CD4-positive, alpha-beta T cell (primary cell): ENCODE measurements around the gene IFT57. TPM values are rescaled to one million over a fixed set of nuclear protein-coding genes. Genes with fewer than 3 reads are reported as not detected.

Experiments used
- ATAC-seq: fragments of 200-7000 bp; cut with Tn5 transposase; one replicate; pipeline ENCODE4 v1.10.0; 2022; ENCODE audit warnings: mild to moderate bottlenecking; ENCODE audit not compliant: poor library complexity
- CTCF ChIA-PET: fragments of 350-600 bp; sonication (Branson Sonifier 250); formaldehyde crosslinking; loops from one replicate; lab custom pipeline; 2021; ENCODE audit warnings: antibody characterized with exemption, inconsistent platforms; lab: Charles Lee
- POLR2A ChIA-PET: fragments of 350-600 bp; sonication (Branson Sonifier 250); formaldehyde crosslinking; loops from one replicate; lab custom pipeline; 2021; ENCODE audit warnings: antibody characterized with exemption, inconsistent platforms; lab: Charles Lee
- DNase-seq, 14 experiments: peaks; one replicate each; pipeline ENCODE4 v3.0.0-alpha.2; 2013 to 2020; ENCODE audit warnings: mixed read lengths in 2 of 14
- H3K27ac ChIP-seq, 2 donors: one replicate each; pipeline versions ENCODE4 v1.5.1 to v1.7.0; 2013; ENCODE audit warnings: low read length in 2 of 2, low read depth in 1 of 2, mild to moderate bottlenecking in 1 of 2
- H3K27me3 ChIP-seq, 2 experiments: 1 replicate in 1 of 2; 2 replicates in 1 of 2; pipeline versions ENCODE4 v1.6.1 to v1.7.0; 2013; ENCODE audit warnings: low read length in 2 of 2, control low read depth in 1 of 2, mild to moderate bottlenecking in 1 of 2, moderate library complexity in 1 of 2; ENCODE audit not compliant: insufficient read depth in 2 of 2, control insufficient read depth in 1 of 2
- H3K36me3 ChIP-seq: one replicate; pipeline ENCODE4 v1.6.1; 2013; ENCODE audit warnings: low read length, control low read depth; ENCODE audit not compliant: insufficient read depth
- H3K4me1 ChIP-seq: one replicate; pipeline ENCODE4 v1.6.1; 2013; ENCODE audit warnings: low read length, control low read depth; ENCODE audit not compliant: insufficient read depth
- H3K4me3 ChIP-seq: one replicate; pipeline ENCODE4 v1.5.1; 2013; ENCODE audit warnings: mild to moderate bottlenecking, low read length, moderate library complexity
- H3K9me3 ChIP-seq, 2 experiments: 1 replicate in 1 of 2; 2 replicates in 1 of 2; pipeline versions ENCODE4 v1.6.1 to v1.7.0; 2013; ENCODE audit warnings: low read length in 2 of 2, mild to moderate bottlenecking in 2 of 2, control low read depth in 1 of 2, moderate library complexity in 1 of 2; ENCODE audit not compliant: control insufficient read depth in 1 of 2, insufficient read depth in 1 of 2
- H3K27ac Mint-ChIP-seq: one replicate; pipeline ENCODE4 v1.8.0; 2020; ENCODE audit warnings: mixed read lengths
- H3K27me3 Mint-ChIP-seq: one replicate; pipeline ENCODE4 v1.8.0; 2021; ENCODE audit warnings: mixed read lengths
- H3K36me3 Mint-ChIP-seq: one replicate; pipeline ENCODE4 v1.8.0; 2021; ENCODE audit warnings: low read depth, mixed read lengths
- H3K4me1 Mint-ChIP-seq: one replicate; pipeline ENCODE4 v1.8.0; 2021; ENCODE audit warnings: low read depth, mixed read lengths
- H3K4me3 Mint-ChIP-seq: one replicate; pipeline ENCODE4 v1.8.0; 2020; ENCODE audit warnings: mild to moderate bottlenecking, mixed read lengths
- H3K9me3 Mint-ChIP-seq: one replicate; pipeline ENCODE4 v1.8.0; 2020; ENCODE audit warnings: mixed read lengths
- intact Hi-C, 2 experiments: fragments of 100-400 bp; cut with DNase I in 1 of 2; cut with micrococcal nuclease in 1 of 2; formaldehyde crosslinking; loops; one replicate each; pipeline versions ENCODE4 v1.15.1 to v1.9.0; 2023 to 2025; cut with DNase I, micrococcal nuclease
- total RNA-seq, 174 experiments: library from RNA in 2 of 174; stranded (reverse) in 2 of 174; gene quantifications; one replicate each; pipeline ENCODE4 v1.2.3 and lab custom pipeline; 2021 to 2026
- TF ChIP-seq, protein P1 (sequence below): fragments of 200-600 bp; IDR thresholded peaks from one replicate; pipeline ENCODE4 v1.8.0; 2022; ENCODE audit warnings: antibody characterized with exemption, mild to moderate bottlenecking

Gene IFT57
- total RNA-seq, 2 experiments from 2014 or later: 56.6 to 58.6 TPM

- intact Hi-C loops: no loop called here
- no peak overlapping the region for H3K4me3 Mint-ChIP-seq
- H3K36me3 ChIP-seq: peaks cover 4% of the 10 kb centered on the region
- H3K27me3 ChIP-seq: no peaks in the 10 kb centered on the region
- no peak overlapping the region for H3K27ac ChIP-seq
- TF ChIP-seq, protein P1, sequence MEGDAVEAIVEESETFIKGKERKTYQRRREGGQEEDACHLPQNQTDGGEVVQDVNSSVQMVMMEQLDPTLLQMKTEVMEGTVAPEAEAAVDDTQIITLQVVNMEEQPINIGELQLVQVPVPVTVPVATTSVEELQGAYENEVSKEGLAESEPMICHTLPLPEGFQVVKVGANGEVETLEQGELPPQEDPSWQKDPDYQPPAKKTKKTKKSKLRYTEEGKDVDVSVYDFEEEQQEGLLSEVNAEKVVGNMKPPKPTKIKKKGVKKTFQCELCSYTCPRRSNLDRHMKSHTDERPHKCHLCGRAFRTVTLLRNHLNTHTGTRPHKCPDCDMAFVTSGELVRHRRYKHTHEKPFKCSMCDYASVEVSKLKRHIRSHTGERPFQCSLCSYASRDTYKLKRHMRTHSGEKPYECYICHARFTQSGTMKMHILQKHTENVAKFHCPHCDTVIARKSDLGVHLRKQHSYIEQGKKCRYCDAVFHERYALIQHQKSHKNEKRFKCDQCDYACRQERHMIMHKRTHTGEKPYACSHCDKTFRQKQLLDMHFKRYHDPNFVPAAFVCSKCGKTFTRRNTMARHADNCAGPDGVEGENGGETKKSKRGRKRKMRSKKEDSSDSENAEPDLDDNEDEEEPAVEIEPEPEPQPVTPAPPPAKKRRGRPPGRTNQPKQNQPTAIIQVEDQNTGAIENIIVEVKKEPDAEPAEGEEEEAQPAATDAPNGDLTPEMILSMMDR: no peak
- no peaks in the 10 kb centered on the region for H3K9me3 ChIP-seq
- H3K4me1 ChIP-seq: peaks cover 67% of the 10 kb centered on the region
- H3K9me3 Mint-ChIP-seq: peaks cover 6% of the 10 kb centered on the region
- DNase-seq (no peak), ATAC-seq (no peak)
- H3K27me3 Mint-ChIP-seq: no peaks in the 10 kb centered on the region
- no peak overlapping the region for H3K4me3 ChIP-seq
- CTCF ChIA-PET: no interaction called here
- H3K36me3 Mint-ChIP-seq: peaks cover 59% of the 10 kb centered on the region
- H3K27ac Mint-ChIP-seq: no peak overlapping the region
- POLR2A ChIA-PET: interaction anchor here (1.3 to 11.8 kb wide), 2 partner anchors 39 to 92 kb away, joined by 5 to 323 read pairs; partner anchors contain the start of genes CD47 and IFT57
- H3K4me1 Mint-ChIP-seq: peaks cover 94% of the 10 kb centered on the region
Measured at GRCh38 chr3:108130236-108130635, 92.0 kb downstream of the IFT57 start.

DNA sequence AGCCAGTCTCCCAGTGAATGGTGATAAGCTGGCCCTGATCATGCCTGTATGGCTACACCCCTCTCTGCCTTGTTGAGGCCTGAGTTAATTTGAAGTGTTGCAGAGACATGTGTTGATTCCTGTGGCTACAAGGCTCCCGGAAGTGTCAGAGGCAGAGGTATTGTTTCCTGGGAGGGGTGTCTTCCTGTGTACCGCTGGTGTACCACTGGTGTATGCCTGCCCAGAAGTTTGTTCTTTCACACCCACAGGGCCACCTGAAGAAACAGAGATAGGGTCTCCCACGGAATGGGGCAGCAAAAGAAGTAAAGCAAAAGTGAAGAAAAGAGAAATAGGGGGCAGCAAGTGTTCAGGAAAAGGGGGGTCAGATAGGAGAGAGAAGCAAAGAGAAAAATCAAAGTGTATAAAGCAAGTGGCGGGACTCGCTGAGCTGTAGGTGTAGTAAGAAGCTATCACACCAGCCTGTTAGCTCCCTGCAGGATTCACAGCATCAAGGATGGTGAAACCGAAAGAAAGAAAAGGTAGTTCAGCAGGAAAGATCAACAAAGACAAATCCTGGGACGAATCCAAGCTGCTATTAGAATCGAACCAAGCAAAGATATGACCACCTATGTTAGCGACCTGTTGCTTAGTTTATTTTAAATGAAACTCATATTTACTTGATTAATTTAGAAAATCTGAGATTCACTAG is 94.8 kb downstream of the IFT57 start:
- ChIA-PET POLR2A (interaction anchor here (0.7 to 11.8 kb wide), 16 partner anchors 10 to 478 kb away, joined by 3 to 323 read pairs (median 4); partner anchors contain the start of genes CD47, CIP2A, DZIP3 and IFT57), CTCF (interaction anchor here (1.5 kb wide), 1 partner anchor 65 kb away, joined by 3 read pairs; no protein-coding TSS in a partner anchor)
- intact Hi-C loops: loop anchor here (10.0 kb wide), 2 partner anchors 53 to 457 kb away; partner anchors contain the start of genes CIP2A (in 2 of the 2) and DZIP3 (in 2 of the 2)
- peaks cover 2% of the 10 kb centered on the region for H3K36me3 ChIP-seq
- H3K9me3 ChIP-seq: no peaks in the 10 kb centered on the region
- H3K27ac ChIP-seq: peak overlapping the region; percentile 69 to 79
- H3K36me3 Mint-ChIP-seq: peaks cover 35% of the 10 kb centered on the region
- H3K27me3 ChIP-seq: no peaks in the 10 kb centered on the region
- H3K4me1 ChIP-seq: peaks cover 71% of the 10 kb centered on the region
- no peaks in the 10 kb centered on the region for H3K27me3 Mint-ChIP-seq
- H3K4me3 ChIP-seq: peak overlapping the region; percentile 44
- TF ChIP-seq, protein P1: no peak
- ATAC-seq: peak; percentile 48
- H3K27ac Mint-ChIP-seq: peak overlapping the region; percentile 95
- H3K9me3 Mint-ChIP-seq: peaks cover 6% of the 10 kb centered on the region
- H3K4me1 Mint-ChIP-seq: peaks cover 92% of the 10 kb centered on the region
- H3K4me3 Mint-ChIP-seq: peak overlapping the region; percentile 88
- DNase-seq: peak; percentile 38 to 91 (median 64)

DNA sequence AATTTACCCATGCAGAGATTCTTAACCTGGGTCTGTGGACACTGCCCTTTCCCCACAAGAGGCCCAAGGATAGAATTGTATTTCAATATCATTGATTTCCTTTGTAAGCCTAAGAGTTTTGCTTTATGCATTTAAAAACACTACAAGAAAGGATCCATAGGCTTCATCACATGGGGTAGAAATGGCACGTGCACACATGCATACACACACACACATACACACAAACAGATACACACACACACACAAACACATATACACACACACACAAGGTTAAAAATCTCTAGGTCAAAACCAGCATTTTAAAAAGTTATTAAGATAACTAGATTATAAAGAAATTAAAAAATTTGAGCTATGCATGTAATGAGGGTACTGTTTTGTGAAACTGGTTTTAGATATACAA is 95.9 kb downstream of the IFT57 start:
- Histone ChIP-seq H3K27me3 (no peaks in the 10 kb centered on the region), H3K9me3 (no peaks in the 10 kb centered on the region), H3K4me1 (peaks cover 61% of the 10 kb centered on the region), H3K27ac (peak overlapping the region; percentile 93), H3K36me3 (peaks cover 2% of the 10 kb centered on the region), H3K4me3 (peak overlapping the region; percentile 55)
- Mint-ChIP-seq H3K27ac (peak overlapping the region; percentile 95), H3K4me3 (peak overlapping the region; percentile 87), H3K36me3 (peaks cover 25% of the 10 kb centered on the region), H3K27me3 (no peaks in the 10 kb centered on the region), H3K4me1 (peaks cover 81% of the 10 kb centered on the region), H3K9me3 (peaks cover 6% of the 10 kb centered on the region)
- intact Hi-C loops: loop anchor here (10.0 kb wide), 2 partner anchors 52 to 458 kb away; partner anchors contain the start of genes CIP2A (in 2 of the 2) and DZIP3 (in 2 of the 2)
- no peak for DNase-seq
- ChIA-PET CTCF (interaction anchor here (1.5 kb wide), 1 partner anchor 64 kb away, joined by 3 read pairs; no protein-coding TSS in a partner anchor), POLR2A (interaction anchor here (0.8 to 11.8 kb wide), 19 partner anchors 8 to 479 kb away, joined by 3 to 323 read pairs (median 6); partner anchors contain the start of genes CD47, CIP2A, DZIP3 and IFT57)
- TF ChIP-seq, protein P1: no peak
- ATAC-seq: no peak
